Stimulated activated CD4-positive, alpha-beta T cell treated with anti-CD3 and anti-CD28 coated beads, Interleukin-12 subunit alpha, Interleukin-12 subunit beta, amount 100 ng/mL, for 48 hours (primary cell): ENCODE measurements around the gene CPNE6.

Source experiments
- DNase-seq, 3 donors: peaks; one replicate each; pipeline ENCODE4 v3.0.0-alpha.2; 2020; ENCODE audit warnings: low read depth in 2 of 3, low spot score in 1 of 3

CPNE6 gene

GRCh38 chr14:24068711-24069410, 2.5 kb upstream of the CPNE6 start:
- no peak for DNase-seq

- DNase-seq, result no peak
Measured at GRCh38 chr14:24069411-24069735, 2.0 kb upstream of the CPNE6 start.

- DNase-seq, result no peak
Measured at GRCh38 chr14:24070285-24071143, 848 bp upstream of the CPNE6 start.

GRCh38 chr14:24071836-24072430, 571 bp downstream of the CPNE6 start:
- DNase-seq, result no peak

GRCh38 chr14:24072436-24072835, 1.1 kb downstream of the CPNE6 start:
- no peak for DNase-seq

- no peak for DNase-seq
Measured at GRCh38 chr14:24072881-24073877, 1.8 kb downstream of the CPNE6 start.

- no peak for DNase-seq
Measured at GRCh38 chr14:24074625-24075484, 3.5 kb downstream of the CPNE6 start.

- DNase-seq, result no peak
Measured at GRCh38 chr14:24075485-24076301, 4.3 kb downstream of the CPNE6 start.

- DNase-seq, result no peak
Measured at GRCh38 chr14:24076302-24076601, 4.9 kb downstream of the CPNE6 start.

- DNase-seq, result no peak
Measured at GRCh38 chr14:24077086-24077485, 5.7 kb downstream of the CPNE6 start.

- DNase-seq, result no peak
Measured at GRCh38 chr14:24078146-24078545, 6.8 kb downstream of the CPNE6 start.

GRCh38 chr14:24079491-24080141, 8.3 kb downstream of the CPNE6 start:
- DNase-seq, result no peak

- no peak for DNase-seq
Measured at GRCh38 chr14:24080142-24080530, 8.8 kb downstream of the CPNE6 start.

GRCh38 chr14:24080888-24081738, 9.8 kb downstream of the CPNE6 start:
- peak; percentile 18 to 57 (median 56) for DNase-seq

GRCh38 chr14:24081739-24082211, 10.4 kb downstream of the CPNE6 start:
- no peak for DNase-seq

GRCh38 chr14:24082411-24083080, 11.2 kb downstream of the CPNE6 start:
- no peak for DNase-seq

- DNase-seq, result no peak
Measured at GRCh38 chr14:24083462-24083861, 12.1 kb downstream of the CPNE6 start.
